GF-D8 (cell line): Measurements from ENCODE around the gene KMT2E.
A peak's percentile ranks its signal among the peaks of the same experiment; 100 is the strongest.
"Not testable (repeated sequence)": the region's sequence is repeated elsewhere in the genome, so short reads cannot be mapped to it uniquely, and the experiment has no call there.

Source experiments
- DNase-seq: peaks from one replicate; lab custom pipeline; 2025; lab: John Stamatoyannopoulos, UW

The KMT2E gene

DNA sequence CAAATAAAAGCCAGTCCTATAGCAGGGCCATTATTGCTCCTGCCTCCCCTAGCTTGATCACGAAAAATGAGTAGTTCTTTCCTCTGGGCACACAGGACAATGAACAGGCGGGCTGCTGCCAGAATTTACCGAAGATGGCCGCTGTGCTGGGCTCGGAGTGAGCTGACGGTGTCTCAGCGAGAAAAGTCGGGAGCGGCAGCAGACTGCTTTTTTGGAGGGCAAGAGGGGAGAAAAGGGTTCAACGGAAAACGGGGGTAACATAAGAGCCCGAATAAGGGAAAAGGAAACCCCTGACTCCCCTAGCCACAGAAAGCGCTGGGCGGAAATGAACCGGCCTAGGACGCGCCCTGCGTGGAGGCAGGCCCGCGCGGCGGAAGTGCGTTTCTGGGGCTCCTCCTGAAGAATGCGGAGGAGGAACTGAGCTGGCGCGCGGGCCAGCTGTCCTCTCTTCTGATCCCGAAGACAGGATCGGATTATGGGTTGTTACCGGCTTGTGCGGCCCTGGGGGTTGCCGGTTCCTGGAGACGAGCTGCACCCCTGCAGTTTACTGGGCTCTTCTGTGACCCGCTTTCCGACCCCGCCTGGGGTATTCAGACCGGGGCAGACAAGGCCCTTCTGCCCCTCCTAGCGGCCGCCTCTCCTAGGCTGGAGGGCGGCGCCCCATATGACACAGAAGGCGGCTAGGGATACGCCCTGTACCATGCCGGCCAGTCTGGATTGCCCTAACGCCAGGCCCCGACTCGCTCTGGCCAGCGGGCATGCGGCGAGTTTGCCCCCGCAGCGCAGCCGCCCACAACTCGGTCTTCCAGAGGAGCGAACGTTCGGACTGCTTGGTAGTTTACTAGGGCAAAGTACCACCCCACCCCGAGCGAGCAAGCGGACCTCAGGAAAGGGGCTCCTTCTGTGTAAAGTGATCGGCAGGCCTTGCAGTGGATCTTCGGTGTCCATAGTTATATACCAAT, 30.1 kb upstream of the KMT2E start:
- DNase-seq = peak; percentile 72

DNA sequence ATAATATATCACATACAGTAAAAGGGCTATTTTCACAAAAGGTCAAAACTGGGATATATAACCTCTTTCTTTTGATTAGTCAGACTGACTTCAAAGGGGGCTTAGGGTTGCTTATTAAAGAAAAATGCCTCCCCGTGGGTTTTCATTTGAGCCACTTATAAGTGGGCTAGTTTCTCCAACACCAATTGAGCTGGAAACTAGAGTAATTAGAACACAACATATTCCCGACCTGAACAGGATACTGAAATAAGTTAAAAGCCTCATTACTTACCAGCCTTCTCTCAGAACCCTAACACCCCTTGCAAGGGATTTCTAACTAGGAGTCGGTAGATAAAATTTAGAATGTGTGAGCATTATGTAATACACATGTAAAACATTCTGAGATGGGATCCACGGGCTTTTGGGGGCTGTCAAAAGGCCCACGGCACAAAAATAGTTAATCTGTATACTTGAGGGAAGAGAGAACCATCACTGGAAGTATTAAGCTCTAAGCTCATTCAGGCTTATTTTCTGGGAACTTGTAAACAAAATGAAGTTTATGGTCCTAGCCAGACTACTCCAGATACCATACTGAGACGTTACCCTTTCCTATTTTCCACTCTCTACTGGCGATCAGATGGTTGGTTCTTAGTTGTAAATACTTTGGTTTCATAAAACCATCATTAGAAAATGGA, 29.3 kb upstream of the KMT2E start:
- DNase-seq = no peak

DNA sequence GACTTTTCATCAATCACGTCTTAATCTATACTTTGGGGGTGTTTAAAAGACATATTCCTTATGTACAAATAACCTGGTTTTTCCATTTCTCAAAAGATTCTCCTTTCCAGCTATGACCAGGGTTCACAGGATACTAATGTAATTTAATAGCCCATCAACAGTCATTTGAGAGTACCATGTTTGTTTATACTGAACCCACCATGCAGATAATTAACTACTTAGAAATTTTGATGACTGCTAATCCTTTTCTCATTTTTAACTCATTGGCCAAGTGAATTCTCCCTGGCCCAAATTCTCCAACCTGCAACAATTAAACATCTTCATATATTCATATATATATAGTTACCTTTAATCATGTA, 28.8 kb upstream of the KMT2E start:
- DNase-seq = no peak

DNA sequence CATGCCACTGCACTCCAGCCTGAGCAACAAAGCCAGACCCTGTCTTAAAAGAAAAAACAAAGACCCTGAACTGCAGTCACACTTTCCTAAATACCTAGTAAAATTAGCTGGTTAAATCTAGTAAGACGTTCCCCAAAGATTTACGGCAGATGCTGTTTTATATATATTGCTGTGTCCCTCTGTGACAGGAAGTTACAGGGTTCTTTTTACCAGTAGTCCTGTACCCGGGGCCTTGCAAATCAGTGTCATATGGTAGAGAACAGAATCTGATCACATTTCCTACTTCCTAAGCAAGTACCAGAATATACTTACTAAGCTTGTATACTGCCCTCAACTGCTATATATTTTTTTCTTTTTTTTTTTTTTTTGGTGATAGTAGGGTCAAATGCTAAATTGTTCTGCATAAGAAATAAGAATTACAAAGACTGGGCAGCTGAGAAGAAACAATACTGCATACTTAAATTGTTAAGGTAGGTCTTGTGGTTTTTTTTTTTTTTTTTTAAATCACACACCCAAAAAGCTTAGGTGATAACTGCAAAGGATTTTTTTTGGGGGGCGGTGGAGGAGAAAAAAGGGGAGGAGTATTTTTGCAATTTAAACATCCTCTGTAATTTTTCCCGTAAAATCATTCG, 27.3 kb upstream of the KMT2E start:
- no peak for DNase-seq

DNA sequence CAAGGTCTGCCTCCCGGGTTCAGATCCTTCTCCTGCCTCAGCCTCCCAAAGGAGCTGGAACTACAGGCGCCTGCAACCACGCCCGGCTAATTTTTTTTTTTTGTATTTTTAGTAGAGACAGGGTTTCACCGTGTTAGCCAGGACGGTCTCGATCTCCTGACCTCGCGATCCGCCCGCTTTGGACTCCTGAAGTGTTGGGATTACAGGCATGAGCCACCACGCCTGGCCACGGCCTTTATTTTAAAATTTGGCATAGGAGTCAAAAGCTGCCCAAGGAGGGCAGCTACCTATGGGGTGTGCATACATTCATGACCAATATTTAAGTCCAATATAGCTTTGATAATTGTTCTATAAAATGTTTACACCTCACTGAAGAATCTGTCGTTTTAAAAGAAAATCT, 26.6 kb upstream of the KMT2E start:
- not testable (repeated sequence) for DNase-seq

DNA sequence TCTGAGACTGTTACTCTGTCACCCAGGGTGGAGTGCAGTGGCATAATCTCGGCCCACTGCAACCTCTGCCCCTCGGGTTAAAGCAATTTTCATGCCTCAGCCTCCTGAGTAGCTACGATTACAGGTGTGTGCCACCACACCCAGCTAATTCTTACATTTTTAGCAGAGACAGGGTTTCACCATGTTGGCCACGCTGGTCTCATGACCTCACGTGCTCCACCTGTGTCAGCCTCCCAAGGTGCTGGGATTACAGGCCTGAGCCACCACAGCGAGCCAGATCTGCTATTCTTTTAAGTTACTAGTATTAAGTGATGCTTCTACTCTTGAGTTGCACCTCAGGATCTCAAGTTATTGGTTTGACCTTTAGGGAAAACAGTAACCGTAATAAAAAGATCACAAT, 23.0 kb upstream of the KMT2E start:
- DNase-seq = no peak

DNA sequence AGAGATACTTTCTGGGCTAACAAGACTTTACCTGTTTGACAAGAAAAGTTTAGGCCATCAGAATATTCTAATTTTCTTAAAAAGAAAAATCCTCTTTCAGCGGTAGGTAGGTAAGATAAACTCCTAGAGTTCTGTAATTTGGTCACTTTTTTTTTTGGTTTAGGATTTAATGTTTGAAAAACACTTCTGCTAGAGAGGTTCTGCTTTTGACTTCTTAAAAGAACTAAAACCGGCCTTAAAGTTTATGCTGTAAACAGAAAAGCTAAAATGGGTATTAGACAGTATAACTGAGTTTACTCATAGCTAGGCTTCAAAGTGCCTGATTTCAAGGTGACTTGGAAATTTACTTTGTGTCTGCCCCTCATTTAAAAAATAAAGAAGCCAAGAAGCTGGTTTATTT, 21.7 kb upstream of the KMT2E start:
- no peak for DNase-seq

DNA sequence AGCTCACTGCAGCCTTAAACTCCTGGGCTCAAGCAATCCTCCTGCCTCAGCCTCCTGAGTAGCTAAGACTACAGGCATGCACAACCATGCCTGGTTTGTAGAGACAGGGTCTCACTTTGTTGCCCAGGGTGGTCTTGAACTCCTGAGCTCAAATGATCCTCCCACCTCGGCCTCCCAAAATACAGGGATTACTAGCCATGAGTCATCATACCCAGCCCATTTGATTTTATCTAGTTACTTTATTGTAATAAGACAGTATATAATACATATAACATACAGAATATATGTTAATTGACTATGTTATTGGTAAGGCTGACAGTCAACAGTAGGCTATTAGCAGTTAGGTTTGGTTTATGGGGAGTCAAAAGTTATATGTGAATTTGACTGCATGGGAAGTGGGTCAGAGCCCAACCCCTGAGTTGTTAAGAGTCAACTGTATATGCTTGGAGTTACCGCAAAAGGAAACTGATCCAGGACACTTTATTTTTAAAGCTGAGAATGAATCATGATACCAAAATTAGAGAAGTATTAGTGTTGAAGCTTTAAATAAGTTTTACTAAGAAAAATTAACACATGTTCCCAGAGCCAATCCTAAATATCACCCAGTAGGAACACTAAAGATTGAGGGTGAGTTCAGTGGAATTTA, 20.7 kb upstream of the KMT2E start:
- no peak for DNase-seq

DNA sequence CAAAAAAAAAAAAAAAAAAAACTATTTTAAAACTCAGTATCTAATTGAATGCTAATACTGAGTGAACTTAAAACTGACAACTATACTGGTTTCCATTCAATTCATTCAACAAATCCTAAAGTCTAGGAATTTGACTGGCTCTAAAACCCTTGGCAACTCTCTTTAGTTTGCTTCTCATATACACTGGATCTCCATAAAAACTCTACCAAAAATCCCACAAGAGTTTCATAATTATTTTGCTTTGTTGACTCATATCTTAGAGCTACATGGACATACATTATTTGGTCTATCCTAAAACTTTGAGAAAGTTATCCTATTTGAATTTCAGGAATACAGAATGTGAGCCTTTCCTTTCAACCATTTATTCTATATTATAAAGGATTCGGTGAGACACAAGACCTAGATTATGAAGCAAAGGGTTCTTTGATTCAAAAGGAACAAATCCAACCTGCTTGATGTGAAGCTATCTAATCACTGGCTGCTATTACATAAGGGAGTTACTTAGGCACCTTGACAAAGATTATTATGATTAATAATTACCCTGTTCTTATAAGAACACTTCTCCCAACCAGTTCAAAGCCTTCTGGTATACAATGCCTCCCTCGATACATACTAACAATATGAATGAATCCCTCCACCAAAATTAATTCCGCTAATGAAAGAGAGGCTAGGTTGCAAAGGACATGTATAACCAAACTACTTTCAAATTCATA, 15.8 kb upstream of the KMT2E start:
- no peak for DNase-seq

DNA sequence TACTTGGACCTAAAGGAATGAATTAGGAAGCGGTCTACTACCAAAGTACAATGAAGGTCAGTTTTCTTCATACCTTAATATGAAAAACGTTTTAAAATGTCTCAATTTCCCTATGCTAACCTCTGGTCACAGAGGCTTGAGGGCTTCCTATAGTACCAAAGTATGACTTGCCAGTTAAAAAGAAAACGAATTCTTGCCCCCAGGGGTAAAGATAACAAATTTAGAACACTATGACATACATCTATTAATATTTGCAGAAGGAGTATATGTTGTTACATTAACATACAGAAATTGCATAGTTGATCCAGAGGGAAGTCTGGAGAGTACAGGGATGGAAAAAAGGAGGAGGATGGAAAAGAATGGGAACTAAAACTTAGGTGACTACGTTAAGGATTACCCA, 13.8 kb upstream of the KMT2E start:
- DNase-seq = no peak

DNA sequence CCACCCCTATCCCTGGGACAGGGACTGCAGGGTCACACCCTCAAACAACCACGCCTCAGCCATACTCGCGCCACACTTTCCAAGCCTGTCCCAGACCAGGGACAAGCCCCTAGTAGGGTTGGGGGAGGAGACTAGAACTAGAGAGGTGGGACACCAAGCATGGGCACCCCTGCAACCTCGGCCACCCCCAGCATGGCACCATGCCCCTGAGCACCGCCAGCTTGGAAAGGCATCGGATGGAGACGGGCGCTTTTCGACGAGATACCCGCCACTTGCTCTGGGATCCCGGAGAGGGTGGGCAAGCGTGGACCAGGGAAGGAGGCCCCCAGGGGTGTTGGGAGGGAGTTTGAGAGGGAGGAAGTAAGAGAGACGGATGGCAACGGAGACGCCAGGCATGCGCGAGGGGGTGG, 13.1 kb upstream of the KMT2E start:
- DNase-seq = no peak

DNA sequence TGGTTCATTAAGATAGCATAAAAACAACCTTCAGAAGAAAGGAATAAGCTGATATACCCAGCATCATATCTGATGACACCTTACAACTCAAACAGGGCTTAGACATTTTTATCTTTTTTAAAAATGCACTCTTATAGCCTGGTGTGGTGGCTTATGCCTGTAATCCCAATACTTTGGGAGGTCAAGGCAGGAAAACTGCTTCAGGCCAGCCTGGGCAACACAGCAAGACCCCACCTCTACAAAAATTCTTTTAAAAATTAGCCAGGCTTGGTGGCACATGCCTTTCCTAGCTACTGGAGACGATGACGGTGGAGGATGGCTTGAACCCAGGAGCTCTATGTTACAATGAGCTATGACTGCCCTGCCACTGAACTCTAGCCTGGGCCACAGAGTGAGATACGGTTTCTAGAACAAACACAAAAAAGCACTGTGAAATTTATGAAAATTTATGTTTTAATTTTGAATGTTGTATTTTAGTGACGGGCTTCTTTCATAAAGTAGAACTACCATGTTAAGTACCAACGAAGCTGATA, 12.3 kb upstream of the KMT2E start:
- DNase-seq = no peak

DNA sequence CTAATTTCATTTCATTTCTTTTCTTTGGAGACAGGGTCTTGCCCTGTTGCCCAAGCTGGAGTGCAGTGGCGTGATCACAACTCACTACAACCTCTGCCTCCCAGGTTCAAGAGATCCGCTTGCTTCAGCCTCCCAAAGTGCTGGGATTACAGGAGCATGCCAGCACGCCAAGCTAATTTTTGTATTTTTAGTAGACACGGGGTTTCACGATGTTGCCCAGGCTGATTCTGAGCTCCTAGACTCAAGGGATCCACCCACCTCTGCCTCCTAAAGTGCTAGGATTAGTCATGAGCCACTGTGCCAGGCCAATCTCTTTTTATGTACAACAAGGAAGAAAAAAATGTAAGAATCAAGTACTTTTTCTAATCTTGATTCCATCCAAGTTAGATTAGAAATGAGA, 10.7 kb upstream of the KMT2E start:
- no peak for DNase-seq

DNA sequence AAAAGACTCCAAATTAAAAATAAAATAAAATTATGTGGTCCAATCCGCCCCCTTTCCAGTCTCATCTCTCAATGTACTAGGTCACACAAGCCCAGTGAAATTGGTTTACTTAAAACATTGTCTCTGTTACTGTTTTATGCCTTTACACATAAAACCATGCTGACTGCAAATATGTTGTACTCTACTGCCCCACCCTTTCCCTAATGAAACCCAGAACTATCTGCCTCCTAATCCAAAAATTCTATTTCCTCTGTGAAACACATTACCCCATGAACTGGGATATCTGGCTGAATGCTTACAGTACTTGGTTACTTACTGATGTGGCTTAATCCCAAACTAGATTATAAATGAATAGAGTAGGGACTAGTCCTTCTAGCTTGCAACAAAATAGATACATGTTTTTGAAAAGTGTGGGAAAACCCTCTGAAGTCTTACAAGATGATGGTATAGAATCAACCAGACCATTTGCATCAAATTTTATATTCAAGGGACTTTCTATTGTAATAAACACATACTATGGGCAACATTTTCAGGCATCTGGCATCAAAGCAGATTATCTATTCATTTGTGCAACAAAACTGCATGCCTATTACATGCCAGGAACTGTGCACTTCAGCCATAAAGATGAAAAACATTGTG, 10.0 kb upstream of the KMT2E start:
- DNase-seq = no peak

DNA sequence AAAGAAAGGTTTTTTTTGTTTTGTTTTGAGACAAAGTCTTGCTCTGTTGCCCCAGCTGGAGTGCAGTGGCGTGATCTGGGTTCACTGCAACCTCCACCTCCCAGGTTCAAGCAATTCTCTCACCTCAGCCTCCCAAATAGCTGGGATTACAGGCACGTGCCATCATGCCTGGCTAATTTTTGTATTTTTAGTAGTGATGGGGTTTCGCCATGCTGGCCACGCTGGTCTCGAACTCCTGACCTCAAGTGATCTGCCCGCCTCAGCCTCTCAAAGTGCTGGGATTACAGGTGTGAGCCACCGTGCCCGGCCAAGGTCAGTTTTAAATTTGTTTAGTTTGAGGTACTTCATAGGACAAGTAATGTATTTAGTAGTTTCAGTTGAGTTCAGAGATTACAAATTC, 9.0 kb upstream of the KMT2E start:
- DNase-seq = not testable (repeated sequence)

DNA sequence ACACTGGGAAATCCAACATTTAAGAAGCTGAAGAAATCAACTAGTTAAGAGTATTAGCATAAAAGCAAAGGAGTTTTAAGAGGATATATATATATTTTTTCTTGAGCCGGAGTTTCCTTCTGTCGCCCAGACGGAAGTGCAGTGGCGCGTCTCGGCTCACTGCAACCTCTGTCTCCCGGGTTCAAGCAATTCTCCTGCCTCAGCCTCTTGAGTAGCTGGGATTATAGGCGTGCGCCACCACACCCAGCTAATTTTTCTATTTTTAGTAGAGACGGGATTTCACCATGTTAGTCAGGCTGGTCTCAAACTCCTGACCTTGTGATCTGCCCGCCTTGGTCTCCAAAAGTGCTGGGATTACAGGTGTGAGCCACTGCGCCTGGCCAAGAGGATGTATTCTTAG, 8.5 kb upstream of the KMT2E start:
- DNase-seq = not testable (repeated sequence)

DNA sequence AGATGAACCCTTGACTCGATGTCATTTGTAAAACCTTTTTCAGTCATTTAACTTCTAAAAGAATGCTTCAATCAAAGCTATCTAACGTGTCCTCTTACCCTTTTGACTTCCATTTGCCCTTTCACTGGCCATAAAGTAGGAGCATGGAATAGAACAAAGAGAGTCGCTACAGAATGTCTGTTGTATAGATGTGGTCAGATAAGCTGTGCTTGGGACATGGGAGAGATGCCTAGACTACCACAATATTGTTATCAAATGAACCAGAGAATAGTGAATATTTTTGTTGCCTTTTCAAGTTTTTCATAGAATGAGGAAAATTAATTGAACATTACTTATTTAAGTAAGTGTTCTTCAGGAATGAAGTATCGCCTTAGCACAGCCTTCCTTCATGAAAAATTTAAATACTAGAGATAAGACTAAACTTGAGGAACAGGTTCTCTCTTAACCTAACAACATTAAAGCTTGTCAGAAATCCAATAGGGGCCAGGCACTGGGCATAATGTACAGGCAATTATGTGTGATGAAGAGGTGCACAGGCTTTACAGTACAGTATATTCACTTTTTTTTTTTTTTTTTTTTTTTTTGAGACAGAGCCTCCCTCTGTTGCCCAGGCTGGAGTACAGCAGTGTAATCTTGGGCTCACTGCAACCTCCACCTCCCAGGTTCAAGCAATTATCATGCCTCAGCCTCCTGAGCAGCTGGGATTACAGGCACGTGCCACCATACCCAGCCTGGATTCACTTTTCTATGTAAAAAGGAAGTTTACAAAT, 7.5 kb upstream of the KMT2E start:
- DNase-seq = no peak

DNA sequence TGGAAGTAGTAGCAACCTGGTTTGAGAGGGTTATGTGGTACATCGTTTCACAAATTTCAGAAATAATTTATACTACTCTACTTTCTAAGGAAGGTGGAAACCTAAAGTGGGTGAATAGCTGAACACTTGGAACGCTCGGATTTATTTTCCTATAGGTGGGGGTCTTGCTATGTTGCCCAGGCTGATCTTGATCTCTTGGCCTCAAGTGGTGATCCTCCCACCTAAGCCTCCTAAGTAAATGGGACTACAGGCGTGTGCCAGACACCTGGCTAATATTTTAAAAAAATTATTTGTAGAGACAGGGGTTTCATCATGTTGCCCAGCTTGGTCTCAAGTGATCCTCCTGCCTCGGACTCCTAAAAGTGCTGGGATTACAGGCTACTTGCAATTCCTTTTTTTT, 6.7 kb upstream of the KMT2E start:
- DNase-seq = no peak

DNA sequence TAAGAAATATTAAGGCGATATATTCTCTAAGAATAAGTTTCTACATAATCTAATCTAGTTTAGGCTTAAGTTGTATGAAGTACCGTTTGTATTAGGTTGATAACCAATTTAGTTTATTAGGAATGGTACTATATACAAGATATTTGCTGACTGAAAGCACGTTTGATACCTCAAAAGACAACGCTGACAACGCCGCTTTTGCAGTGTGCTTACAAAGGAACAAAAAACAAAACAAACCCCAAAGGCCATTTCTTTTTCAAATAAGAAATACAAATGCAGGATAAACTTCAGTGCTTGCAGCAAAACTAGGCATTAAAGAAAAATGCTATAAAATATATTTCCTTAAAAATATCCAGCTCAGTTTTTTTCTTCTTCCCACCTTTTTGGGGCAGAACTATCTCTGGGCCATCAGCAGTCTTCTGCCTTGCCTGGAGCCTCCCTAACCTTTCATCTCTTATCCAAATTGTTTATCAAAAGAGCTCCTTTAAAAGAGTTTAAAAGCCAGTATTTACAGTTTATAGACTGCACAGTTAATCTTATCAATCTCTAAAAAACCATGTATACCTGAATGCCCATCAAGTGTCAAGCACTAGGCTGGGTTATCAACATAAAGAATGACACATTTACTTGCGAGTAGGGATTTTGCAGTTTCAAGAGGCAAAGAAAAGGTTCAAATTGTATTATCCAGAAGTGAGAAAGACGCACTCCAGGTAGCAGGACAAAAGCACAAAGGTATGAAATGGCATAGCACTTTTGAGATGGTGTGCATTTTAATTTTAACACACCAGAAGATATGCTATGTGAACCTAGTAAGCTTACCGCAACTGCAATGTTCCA, 4.1 kb upstream of the KMT2E start:
- no peak for DNase-seq
